PC-3 (cell line): ENCODE results near the gene ACAD8. TPM values are rescaled to one million over a fixed set of nuclear protein-coding genes. Genes with fewer than 3 reads are reported as not detected.

Experiments
- ATAC-seq: fragments of 200-7000 bp; cut with Tn5 transposase; 2 replicates; pipeline ENCODE4 v1.9.1; 2020; ENCODE audit warnings: mild to moderate bottlenecking, moderate library complexity
- BruUV-seq: library from RNA; stranded (reverse); fragments of 400-500 nt; replicated peaks from 2 replicates; lab custom pipeline; 2021; lab: Mats Ljungman, UMichigan
- CTCF ChIA-PET: fragments of 300-600 bp; sonication (Branson Sonifier 250); formaldehyde crosslinking; loops from one replicate; lab custom pipeline; 2022; ENCODE audit warnings: antibody characterized with exemption; lab: Charles Lee
- POLR2A ChIA-PET: fragments of 300-600 bp; sonication (Branson Sonifier 250); formaldehyde crosslinking; loops from one replicate; lab custom pipeline; 2022; ENCODE audit warnings: antibody characterized with exemption; ENCODE audit not compliant: unreplicated experiment; lab: Charles Lee
- DNase-seq: peaks from one replicate; pipeline ENCODE4 v3.0.0-alpha.2; 2015
- H2AFZ ChIP-seq: fragments of 300-600 bp; sonication (generic); 2 replicates; pipeline ENCODE4 v1.6.0; 2016; ENCODE audit warnings: antibody characterized with exemption, low read length
- H3F3A ChIP-seq: fragments of 300-600 bp; sonication (generic); one replicate; pipeline ENCODE4 v1.6.0; 2017; ENCODE audit warnings: antibody characterized with exemption, low read length, control low read depth, mild to moderate bottlenecking; ENCODE audit not compliant: unreplicated experiment
- H3K27ac ChIP-seq: fragments of 300-600 bp; sonication (generic); 2 replicates; pipeline ENCODE4 v1.5.1; 2016; ENCODE audit warnings: mild to moderate bottlenecking, low read length
- H3K27me3 ChIP-seq: fragments of 300-600 bp; sonication (generic); 2 replicates; pipeline ENCODE4 v1.6.1; 2016; ENCODE audit warnings: low read length, mixed read lengths
- H3K36me3 ChIP-seq: fragments of 300-600 bp; sonication (generic); 2 replicates; pipeline ENCODE4 v1.6.1; 2016; ENCODE audit warnings: low read depth, mixed run types, low read length, mixed read lengths
- H3K4me1 ChIP-seq: fragments of 300-600 bp; sonication (generic); 2 replicates; pipeline ENCODE4 v1.5.1; 2016; ENCODE audit warnings: low read length; ENCODE audit not compliant: insufficient read depth
- H3K4me2 ChIP-seq: fragments of 300-600 bp; sonication (generic); 2 replicates; pipeline ENCODE4 v1.6.0; 2016; ENCODE audit warnings: low read length
- H3K4me3 ChIP-seq: fragments of 300-600 bp; sonication (generic); 2 replicates; pipeline ENCODE4 v1.5.1; 2016; ENCODE audit warnings: mild to moderate bottlenecking, low read length, mixed read lengths
- H3K79me2 ChIP-seq: fragments of 300-600 bp; sonication (generic); 2 replicates; pipeline ENCODE4 v1.6.1; 2017; ENCODE audit warnings: low read length, mixed read lengths
- H3K9ac ChIP-seq: fragments of 300-600 bp; sonication (generic); 2 replicates; pipeline ENCODE4 v1.6.0; 2016; ENCODE audit warnings: mild to moderate bottlenecking, low read length
- H3K9me2 ChIP-seq: fragments of 300-600 bp; sonication (generic); replicated peaks from 2 replicates; pipeline ENCODE4 v1.6.1; 2016; ENCODE audit warnings: mixed run types, low read length, mixed read lengths
- H3K9me3 ChIP-seq: fragments of 300-600 bp; sonication (generic); 2 replicates; pipeline ENCODE4 v1.6.1; 2016; ENCODE audit warnings: low read length, mixed read lengths
- H4K20me1 ChIP-seq: fragments of 300-600 bp; sonication (generic); 2 replicates; pipeline ENCODE4 v1.6.1; 2016; ENCODE audit warnings: low read length, mixed read lengths
- EZH2 ChIP-seq: fragments of 300-600 bp; sonication (generic); IDR thresholded peaks from one replicate; pipeline ENCODE4 v1.6.1; 2017; ENCODE audit warnings: antibody characterized with exemption, mild to moderate bottlenecking, low read length; ENCODE audit not compliant: unreplicated experiment
- EZH2phosphoT487 ChIP-seq: fragments of 300-600 bp; sonication (generic); IDR thresholded peaks from 2 replicates; pipeline ENCODE4 v1.6.1; 2018; ENCODE audit warnings: mild to moderate bottlenecking, antibody characterized with exemption, low read length, borderline replicate concordance
- intact Hi-C: fragments of 100-400 bp; cut with micrococcal nuclease; formaldehyde crosslinking; loops from 2 replicates; pipeline ENCODE4 v1.9.0; 2023
- total RNA-seq: library from RNA; depleted of rRNA; stranded (reverse); fragments of >200 nt; gene quantifications from 2 replicates; pipeline ENCODE4 v1.2.3, GENCODE V29; 2014
- TF ChIP-seq, protein P1 (sequence below): fragments of 300-600 bp; sonication (generic); conservative IDR thresholded peaks from 2 replicates; pipeline ENCODE4 v1.5.1; 2017; ENCODE audit warnings: antibody characterized with exemption, low read depth, mild to moderate bottlenecking, low read length

ACAD8 gene
- total RNA-seq, 1 experiment from 2014 or later: 22.6 TPM

DNA sequence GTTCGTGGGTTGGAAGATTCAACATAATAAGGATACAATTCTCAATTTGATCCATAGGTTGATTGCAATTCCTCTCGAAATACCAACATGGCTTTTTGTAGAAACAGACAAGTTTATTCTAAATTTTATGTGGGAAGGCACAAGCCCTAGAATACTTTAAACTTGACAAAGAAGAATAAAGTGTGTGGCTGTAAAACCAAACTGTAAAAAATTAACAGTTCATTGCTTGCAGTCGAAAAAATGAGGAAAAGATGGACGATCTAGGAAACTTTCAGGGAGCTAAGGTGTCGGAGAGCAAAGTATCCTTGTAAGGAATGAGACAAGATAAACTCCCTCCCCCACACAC lies 21.8 kb downstream of the ACAD8 start:
- no peak for ATAC-seq
- Histone ChIP-seq H3K9me2 (no peaks in the 10 kb centered on the region), H3K27ac (no peak overlapping the region), H3K79me2 (no peaks in the 10 kb centered on the region), H3K4me2 (no peak overlapping the region), H3K9me3 (no peaks in the 10 kb centered on the region), H3K4me1 (peaks cover 4% of the 10 kb centered on the region; the same call in 1 of the 2 replicates), H4K20me1 (no peaks in the 10 kb centered on the region), H3F3A (no peaks in the 10 kb centered on the region), H3K27me3 (peaks cover 75% of the 10 kb centered on the region), H2AFZ (no peak overlapping the region), H3K36me3 (no peaks in the 10 kb centered on the region), H3K9ac (no peak overlapping the region), H3K4me3 (no peak overlapping the region)
- POLR2A ChIA-PET: no interaction called here
- intact Hi-C loops: no loop called here
- TF ChIP-seq EZH2 (no peak), EZH2phosphoT487 (no peak)
- TF ChIP-seq, protein P1, sequence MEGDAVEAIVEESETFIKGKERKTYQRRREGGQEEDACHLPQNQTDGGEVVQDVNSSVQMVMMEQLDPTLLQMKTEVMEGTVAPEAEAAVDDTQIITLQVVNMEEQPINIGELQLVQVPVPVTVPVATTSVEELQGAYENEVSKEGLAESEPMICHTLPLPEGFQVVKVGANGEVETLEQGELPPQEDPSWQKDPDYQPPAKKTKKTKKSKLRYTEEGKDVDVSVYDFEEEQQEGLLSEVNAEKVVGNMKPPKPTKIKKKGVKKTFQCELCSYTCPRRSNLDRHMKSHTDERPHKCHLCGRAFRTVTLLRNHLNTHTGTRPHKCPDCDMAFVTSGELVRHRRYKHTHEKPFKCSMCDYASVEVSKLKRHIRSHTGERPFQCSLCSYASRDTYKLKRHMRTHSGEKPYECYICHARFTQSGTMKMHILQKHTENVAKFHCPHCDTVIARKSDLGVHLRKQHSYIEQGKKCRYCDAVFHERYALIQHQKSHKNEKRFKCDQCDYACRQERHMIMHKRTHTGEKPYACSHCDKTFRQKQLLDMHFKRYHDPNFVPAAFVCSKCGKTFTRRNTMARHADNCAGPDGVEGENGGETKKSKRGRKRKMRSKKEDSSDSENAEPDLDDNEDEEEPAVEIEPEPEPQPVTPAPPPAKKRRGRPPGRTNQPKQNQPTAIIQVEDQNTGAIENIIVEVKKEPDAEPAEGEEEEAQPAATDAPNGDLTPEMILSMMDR: no peak
- BruUV-seq: no TSS peak
- CTCF ChIA-PET: no interaction called here
- DNase-seq: no peak

DNA sequence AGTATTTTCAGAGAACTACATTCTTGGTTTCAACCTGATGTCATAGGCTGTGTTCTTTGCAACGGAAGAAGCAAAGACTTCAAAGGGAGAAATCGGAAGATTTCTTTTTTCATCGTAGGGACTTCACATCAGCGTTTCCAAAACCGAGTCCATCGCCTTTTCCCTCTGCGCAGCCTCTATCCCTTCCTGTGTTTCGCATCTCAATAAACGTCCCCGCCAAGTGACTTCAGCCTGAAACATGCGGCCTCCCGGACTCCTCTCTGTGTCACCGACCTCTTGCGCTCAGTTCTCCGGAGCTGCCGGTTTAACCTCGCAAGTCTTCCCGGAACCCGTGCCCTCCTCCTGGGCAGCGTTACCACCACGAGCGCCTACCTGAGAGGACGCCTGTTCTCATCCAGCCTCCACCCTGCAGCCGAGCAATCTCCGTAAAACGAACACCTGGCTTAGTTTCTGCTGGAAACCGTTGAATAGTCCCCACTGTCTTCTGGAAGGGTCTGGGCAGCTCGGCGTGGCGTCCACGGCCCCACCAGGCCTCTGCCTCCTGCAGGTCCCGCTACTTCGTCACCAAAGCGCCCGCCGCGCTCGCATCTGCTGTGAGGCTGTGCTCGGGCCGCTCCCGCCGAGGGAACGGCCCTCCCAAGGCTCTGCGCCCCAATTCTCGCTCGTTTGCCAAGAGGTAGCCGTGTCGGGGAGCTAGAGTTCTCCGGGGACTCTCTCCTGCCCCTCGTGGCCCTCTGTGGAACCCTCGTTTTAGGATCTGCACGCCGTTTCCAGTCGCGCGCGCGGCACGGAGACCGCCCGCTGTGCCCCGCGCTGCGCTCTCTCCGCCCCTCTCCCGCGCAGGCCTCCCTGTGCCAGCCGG lies 22.4 kb downstream of the ACAD8 start, which contains the start of gene GLB1L3:
GLB1L3 (plus strand) TSS at position 846 of the 862 bp plus-strand sequence. CDS start 362 bp downstream, outside the sequence.
- ChIA-PET POLR2A (no interaction called here), CTCF (interaction anchor here (0.6 kb wide), 1 partner anchor 69 kb away, joined by 5 read pairs; no protein-coding TSS in a partner anchor)
- peak within 1 kb of the TSS; percentile 31; the same call in 1 of the 2 replicates for H3K4me3 ChIP-seq
- DNase-seq (no peak), ATAC-seq (peak; percentile 53)
- H3K9me2 ChIP-seq: no peaks in the 10 kb centered on the region
- peak within 1 kb of the TSS; percentile 48 for H2AFZ ChIP-seq
- H3K4me1 ChIP-seq: peaks cover 4% of the 10 kb centered on the region; the same call in 1 of the 2 replicates
- H3K9me3 ChIP-seq: no peaks in the 10 kb centered on the region
- H3K9ac ChIP-seq: no peak within 1 kb of the TSS
- no TSS peak for BruUV-seq
- H3K27me3 ChIP-seq: peaks cover 81% of the 10 kb centered on the region
- no peak within 1 kb of the TSS for H3K27ac ChIP-seq
- intact Hi-C loops: no loop called here
- H3K4me2 ChIP-seq: peak within 1 kb of the TSS; percentile 60
- no peaks in the 10 kb centered on the region for H4K20me1 ChIP-seq
- TF ChIP-seq, protein P1: peak; percentile 37; the same call in 1 of the 2 replicates
- no peak for TF ChIP-seq EZH2
- TF ChIP-seq EZH2phosphoT487: peak; percentile 68; the same call in 1 of the 2 replicates
- H3K79me2 ChIP-seq: no peaks in the 10 kb centered on the region
- no peaks in the 10 kb centered on the region for H3F3A ChIP-seq
- no peaks in the 10 kb centered on the region for H3K36me3 ChIP-seq
